GM18505 (cell line): ENCODE measurements around the gene TCEANC2.
"Not testable (repeated sequence)": the region's sequence is repeated elsewhere in the genome, so short reads cannot be mapped to it uniquely, and the experiment has no call there.

Experiments
- ATAC-seq: cut with Tn5 transposase; IDR thresholded peaks from one replicate; pipeline ENCODE4 v1.9.1; 2021; ENCODE audit not compliant: unreplicated experiment
- POLR2A ChIP-seq: IDR thresholded peaks from 4 replicates; pipeline ENCODE4 v1.6.1; 2011; ENCODE audit warnings: borderline replicate concordance; ENCODE audit not compliant: insufficient read depth, insufficient read length; ENCODE audit errors: extremely low read depth

Gene TCEANC2

GRCh38 chr1:54052934-54053744 lies at the start of gene TCEANC2, which contains the start of gene TMEM59:
Gene TCEANC2 (plus strand): TSS chr1:54053608. CDS start chr1:54054423, 815 bp downstream.
Gene TMEM59 (minus strand): TSS chr1:54053204. CDS start chr1:54053188, 16 bp downstream.
- peak; percentile 94 for ATAC-seq
- peak; percentile 72 for TF ChIP-seq POLR2A

- ATAC-seq: not testable (repeated sequence)
Measured at GRCh38 chr1:54003750-54004480, 49.5 kb upstream of the TCEANC2 start.

- no peak for TF ChIP-seq POLR2A
- ATAC-seq: no peak
Measured at GRCh38 chr1:54004481-54005049, 48.8 kb upstream of the TCEANC2 start.

- ATAC-seq: no peak
- no peak for TF ChIP-seq POLR2A
Measured at GRCh38 chr1:54006508-54006907, 46.9 kb upstream of the TCEANC2 start.

- ATAC-seq: no peak
- no peak for TF ChIP-seq POLR2A
Measured at GRCh38 chr1:54007613-54008012, 45.8 kb upstream of the TCEANC2 start.

- no peak for ATAC-seq
- no peak for TF ChIP-seq POLR2A
Measured at GRCh38 chr1:54008876-54009275, 44.5 kb upstream of the TCEANC2 start.

GRCh38 chr1:54009406-54009805 lies 44.0 kb upstream of the TCEANC2 start:
- TF ChIP-seq POLR2A: no peak

GRCh38 chr1:54010415-54011117 lies 42.8 kb upstream of the TCEANC2 start:
- no peak for ATAC-seq
- TF ChIP-seq POLR2A: no peak

More at GRCh38 chr1:54009406-54009805, 44.0 kb upstream of the TCEANC2 start:
- no peak for ATAC-seq

- TF ChIP-seq POLR2A: no peak
- no peak for ATAC-seq
Measured at GRCh38 chr1:54011316-54012007, 41.9 kb upstream of the TCEANC2 start.

GRCh38 chr1:54012008-54012325 lies 41.4 kb upstream of the TCEANC2 start:
- ATAC-seq: no peak
- no peak for TF ChIP-seq POLR2A

- no peak for ATAC-seq
- TF ChIP-seq POLR2A: no peak
Measured at GRCh38 chr1:54012863-54013262, 40.5 kb upstream of the TCEANC2 start.

- no peak for ATAC-seq
- no peak for TF ChIP-seq POLR2A
Measured at GRCh38 chr1:54013393-54014008, 39.9 kb upstream of the TCEANC2 start.
